HG02840 (cell line): Measurements from ENCODE around the gene MTOR.

Experiments used
- ATAC-seq: cut with Tn5 transposase; IDR thresholded peaks from one replicate; pipeline ENCODE4 v1.9.1; 2021; ENCODE audit warnings: mild to moderate bottlenecking, moderate library complexity, moderate number of reproducible peaks; ENCODE audit not compliant: unreplicated experiment, low FRiP score

The MTOR gene

DNA sequence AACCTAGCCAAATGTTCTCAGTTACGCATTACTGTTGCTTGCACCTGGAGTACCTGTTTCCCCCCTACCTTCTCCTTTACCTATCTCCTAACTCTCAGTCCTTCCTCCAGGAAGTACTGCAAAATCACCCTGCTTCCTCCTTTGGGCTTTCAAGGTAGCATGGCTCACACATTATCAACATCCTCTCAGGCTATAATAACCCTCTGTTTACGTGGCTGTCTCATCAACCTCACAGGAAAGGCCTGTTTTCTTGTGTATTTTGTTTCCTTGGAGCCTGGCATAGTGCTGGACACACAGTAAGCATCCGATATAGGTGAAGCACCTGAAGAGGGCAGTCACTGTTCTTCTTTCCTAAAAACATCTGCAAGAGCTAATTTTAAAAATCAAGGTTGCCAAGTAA, 105.9 kb downstream of the MTOR start:
- ATAC-seq, result no peak

DNA sequence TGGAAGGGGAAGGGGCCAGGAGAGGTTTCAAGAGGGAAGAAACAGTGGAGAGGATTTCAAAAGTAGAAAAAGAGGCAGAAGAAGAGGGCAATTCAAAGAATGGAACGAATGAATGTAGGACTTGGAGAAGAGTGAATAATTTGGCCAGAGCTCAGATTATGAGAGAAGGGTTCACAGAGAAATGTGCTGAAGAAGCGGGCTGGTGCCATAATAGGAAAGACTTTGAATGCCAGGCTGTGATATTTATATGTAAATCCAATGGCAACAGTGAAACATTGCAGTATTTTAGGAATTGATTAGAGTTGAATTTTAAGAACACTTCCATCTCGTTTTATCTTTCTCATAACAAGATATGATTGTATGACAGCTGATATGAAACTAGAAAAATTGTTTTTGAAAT, 109.2 kb downstream of the MTOR start:
- ATAC-seq, result no peak

DNA sequence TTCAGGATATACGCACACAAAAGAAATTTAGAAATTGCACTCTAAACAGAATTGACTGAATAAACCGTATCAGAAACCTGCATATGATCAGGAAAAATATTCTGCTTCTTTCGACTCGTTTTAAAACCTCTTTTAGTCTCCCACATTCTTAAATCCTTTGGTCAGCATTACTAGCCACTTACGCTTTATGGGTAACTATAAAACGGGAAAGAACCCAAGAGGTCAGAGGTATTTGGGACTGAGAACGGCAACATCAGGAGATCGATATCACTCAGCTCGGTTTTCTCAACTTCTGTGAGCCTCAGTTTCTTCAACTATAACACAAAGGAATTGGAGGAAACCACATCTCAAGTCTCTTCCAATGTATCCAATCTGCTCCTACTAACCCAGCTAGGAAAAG, 109.6 kb downstream of the MTOR start:
- no peak for ATAC-seq

GRCh38 chr1:11151826-11152612, 110.3 kb downstream of the MTOR start:
- no peak for ATAC-seq

GRCh38 chr1:11151114-11151513, 111.2 kb downstream of the MTOR start:
- ATAC-seq, result no peak

DNA sequence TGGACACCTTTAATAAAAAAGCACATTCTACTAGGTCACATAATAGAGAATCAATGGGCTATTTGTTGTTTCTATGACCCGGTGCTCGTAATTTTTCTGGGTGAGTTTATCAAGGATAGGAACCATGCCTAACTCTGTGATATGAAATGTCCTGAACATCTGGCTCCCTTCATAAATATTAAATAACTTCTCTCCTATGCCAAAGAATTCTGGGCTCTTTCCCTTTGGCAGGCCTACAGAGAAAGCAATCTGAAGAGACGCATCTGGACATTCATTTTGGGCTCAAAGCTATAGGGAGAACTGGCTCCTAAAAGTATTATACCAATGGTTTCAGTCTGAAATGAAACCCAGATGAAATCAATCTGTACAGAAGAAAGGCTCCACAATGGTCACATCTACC, 112.0 kb downstream of the MTOR start:
- ATAC-seq, result no peak

GRCh38 chr1:11147197-11147770, 115.1 kb downstream of the MTOR start:
- no peak for ATAC-seq

GRCh38 chr1:11145741-11146140, 116.6 kb downstream of the MTOR start:
- ATAC-seq, result no peak

DNA sequence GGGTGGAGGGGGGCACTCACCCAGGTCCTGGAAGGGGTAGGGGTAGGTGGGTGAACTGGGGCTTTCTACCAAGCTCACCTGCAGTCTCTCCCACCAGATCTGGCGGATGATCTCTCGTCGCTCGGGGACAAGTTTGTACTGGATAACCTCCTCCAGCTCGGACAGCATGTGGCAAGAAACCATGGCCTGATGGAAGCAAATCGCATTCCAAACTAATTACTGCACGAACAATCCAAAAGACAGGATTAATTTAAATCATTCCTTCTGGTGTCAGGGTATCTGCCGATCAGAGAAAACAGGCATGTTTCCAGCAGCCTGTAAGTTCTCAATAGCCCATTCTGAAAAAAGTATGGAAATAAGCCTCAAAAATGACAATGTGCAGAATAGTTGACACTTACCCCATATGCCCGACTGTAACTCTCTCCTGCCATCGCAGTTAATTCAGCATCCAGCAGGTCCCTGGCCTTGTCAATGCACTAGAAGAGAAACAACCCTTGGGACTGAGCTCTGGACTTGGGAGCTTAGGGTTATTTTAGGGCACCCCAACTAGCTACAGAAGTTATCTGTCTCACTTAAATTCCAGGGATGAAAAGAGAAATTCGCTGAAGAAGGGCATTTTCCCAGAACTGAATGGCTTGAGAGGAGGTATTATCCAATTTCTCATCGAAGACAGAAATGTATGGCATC, 117.6 kb downstream of the MTOR start:
- no peak for ATAC-seq

DNA sequence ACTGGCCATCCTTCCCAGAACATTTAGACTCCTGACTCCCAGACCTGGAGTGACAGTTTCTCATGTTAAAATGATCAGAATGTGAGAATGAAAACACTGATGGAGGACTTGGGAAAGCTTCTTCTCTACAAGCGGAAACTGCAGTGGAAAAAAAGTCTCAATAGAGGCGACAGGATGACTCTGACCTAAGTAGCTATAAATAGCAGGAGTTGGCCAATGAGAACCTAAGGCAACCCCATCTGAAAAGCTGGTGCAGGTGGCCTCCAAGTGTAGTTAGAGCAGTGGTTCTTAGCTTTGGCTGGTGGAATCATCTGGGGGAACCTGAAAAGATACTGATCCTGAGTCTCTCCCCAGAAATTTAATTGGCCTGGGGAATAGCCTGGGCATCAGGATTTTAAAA, 118.4 kb downstream of the MTOR start:
- ATAC-seq, result no peak

- ATAC-seq, result no peak
These were observed 119.0 kb downstream of the MTOR start for GRCh38 chr1:11143401-11143800.

DNA sequence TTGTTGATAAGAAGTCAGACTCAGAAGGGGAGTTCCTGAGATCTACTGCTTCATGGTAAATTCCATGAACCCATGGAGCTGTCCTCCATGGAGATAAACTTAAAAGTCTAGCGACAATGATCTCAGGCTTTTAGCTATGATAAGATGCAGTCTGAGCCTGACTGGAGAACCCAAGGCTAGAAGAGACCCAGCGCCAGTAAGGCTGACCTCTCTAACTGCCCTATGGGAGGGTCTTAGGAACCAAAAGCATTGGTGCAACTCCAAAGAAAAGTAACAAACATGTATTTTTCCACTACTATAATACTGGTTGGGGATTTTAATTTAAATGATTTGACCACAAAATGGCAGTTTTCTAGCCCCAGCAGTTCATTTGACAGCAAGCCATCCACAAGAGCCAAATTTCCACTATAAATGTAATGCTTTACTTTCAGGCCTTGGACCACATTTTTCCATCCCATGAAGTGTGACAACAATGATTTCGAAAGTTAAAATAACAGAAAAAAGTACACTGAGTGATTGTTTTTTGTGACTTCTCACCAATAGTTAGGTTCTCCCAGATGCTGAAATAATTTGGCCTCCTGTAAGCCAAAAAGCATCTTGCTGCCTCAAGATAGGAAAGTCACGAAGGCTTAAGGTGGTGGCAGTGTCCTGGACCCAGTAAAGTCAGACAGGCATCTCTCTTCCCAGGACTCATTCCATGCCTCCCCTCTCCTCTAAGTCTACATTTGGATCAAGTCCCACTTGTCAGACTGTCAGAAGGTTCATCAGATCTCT, 119.5 kb downstream of the MTOR start:
- no peak for ATAC-seq

GRCh38 chr1:11138952-11139351, 123.4 kb downstream of the MTOR start:
- no peak for ATAC-seq

- no peak for ATAC-seq
These were observed 124.3 kb downstream of the MTOR start for GRCh38 chr1:11138029-11138428.

DNA sequence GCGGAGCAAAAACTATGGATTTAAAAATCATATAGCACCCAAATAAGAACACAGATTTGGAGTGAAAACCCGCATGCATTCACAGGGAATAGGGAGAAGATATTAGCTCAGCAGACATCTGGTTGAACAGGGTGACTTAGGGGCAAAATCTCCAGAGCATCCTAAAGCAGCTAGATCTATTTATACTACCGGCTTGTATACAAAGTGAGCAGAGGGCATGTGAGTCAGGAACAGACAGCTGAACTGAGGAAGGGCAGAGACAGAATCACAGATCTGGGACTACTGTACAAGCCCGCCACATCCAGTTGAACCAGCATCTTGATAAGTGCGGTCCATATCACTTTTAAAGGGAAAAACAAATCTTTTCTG, 127.5 kb downstream of the MTOR start:
- no peak for ATAC-seq

GRCh38 chr1:11134251-11134897, 128.0 kb downstream of the MTOR start:
- no peak for ATAC-seq

DNA sequence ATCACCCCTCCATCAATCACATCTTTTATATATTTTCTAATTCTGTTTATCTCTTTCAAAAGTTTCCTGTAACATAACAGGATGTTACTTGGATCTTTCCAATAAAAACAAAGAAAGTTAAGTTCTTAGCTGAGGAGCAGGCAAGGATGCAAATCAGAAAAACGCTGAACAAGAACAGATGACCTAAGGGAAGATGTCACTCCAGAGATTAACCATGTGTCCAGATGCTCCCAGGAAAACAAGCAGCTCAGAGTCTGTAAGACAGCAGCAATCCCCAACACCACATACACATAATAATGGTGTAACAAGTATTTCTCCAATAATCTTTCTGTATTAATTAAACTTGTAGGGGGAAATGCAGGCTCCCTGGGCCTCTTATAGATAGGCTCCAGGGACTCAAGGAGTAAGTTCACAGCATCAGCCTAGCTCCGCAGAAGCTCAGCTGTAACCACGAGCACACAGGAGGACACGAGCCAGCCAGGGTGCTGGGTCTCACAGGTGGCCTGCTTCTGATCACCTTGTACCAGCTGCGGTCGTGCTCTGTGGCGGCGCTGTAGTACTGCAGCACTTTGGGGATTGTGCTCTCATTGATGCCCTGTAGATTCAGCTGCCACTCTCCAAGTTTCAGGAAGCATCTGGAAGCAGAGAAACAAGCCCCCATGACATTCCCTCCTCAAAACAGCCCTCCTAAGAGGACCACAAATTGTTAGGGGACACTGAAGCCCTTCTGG, 129.6 kb downstream of the MTOR start:
- no peak for ATAC-seq

- no peak for ATAC-seq
These were observed 130.5 kb downstream of the MTOR start for GRCh38 chr1:11131816-11132215.

GRCh38 chr1:11130406-11130805, 131.9 kb downstream of the MTOR start:
- ATAC-seq, result no peak
